Activated naive CD4-positive, alpha-beta T cell treated with anti-CD3 and anti-CD28 coated beads, Interleukin-2, amount 50 U/mL, for 72 hours (primary cell): ENCODE data around the gene SLC8B1. TPM values are rescaled to one million over a fixed set of nuclear protein-coding genes. Genes with fewer than 3 reads are reported as not detected.

Source experiments
- ATAC-seq, 2 donors: fragments of 150-1000 bp; cut with Tn5 transposase; 2 replicates each; pipeline ENCODE4 v1.10.0; 2021; ENCODE audit warnings: mild to moderate bottlenecking in 2 of 2, moderate library complexity in 2 of 2
- DNase-seq, 2 donors: peaks; one replicate each; pipeline ENCODE4 v3.0.0; 2021 to 2022; ENCODE audit warnings: low spot score in 2 of 2
- H3K27ac Mint-ChIP-seq, 2 donors: one replicate each; pipeline ENCODE4 v1.8.0; 2022; ENCODE audit warnings: mild to moderate bottlenecking in 2 of 2, mixed read lengths in 2 of 2
- H3K36me3 Mint-ChIP-seq, 2 donors: one replicate each; pipeline ENCODE4 v1.8.0; 2022; ENCODE audit warnings: mixed read lengths in 2 of 2
- H3K9me3 Mint-ChIP-seq, 2 donors: one replicate each; pipeline ENCODE4 v1.8.0; 2022; ENCODE audit warnings: mixed read lengths in 2 of 2
- total RNA-seq, 2 donors: library from RNA; stranded (reverse); gene quantifications; one replicate each; pipeline ENCODE4 v1.2.3, GENCODE V29; 2022

The SLC8B1 gene
- total RNA-seq, 2 donors from 2014 or later, result 24.2 to 28.5 TPM

- Mint-ChIP-seq H3K9me3 (no peaks in the 10 kb centered on the region), H3K27ac (peak overlapping the region in 1 of 2 donors; percentile 37), H3K36me3 (peaks cover 13 to 32% of the 10 kb centered on the region in 2 donors)
- ATAC-seq, result no peak
- DNase-seq, result no peak
Measured at GRCh38 chr12:113315358-113315757, 19.6 kb downstream of the SLC8B1 start.

GRCh38 chr12:113314121-113314529, 20.8 kb downstream of the SLC8B1 start:
- Mint-ChIP-seq H3K36me3 (peaks cover 13 to 32% of the 10 kb centered on the region in 2 donors), H3K27ac (peak overlapping the region; percentile 10 to 64), H3K9me3 (no peaks in the 10 kb centered on the region)
- ATAC-seq (no peak), DNase-seq (no peak)

GRCh38 chr12:113310489-113310888, 24.4 kb downstream of the SLC8B1 start:
- H3K9me3 Mint-ChIP-seq, result no peaks in the 10 kb centered on the region
- DNase-seq (no peak), ATAC-seq (no peak)
- peaks cover 0 to 18% of the 10 kb centered on the region in 2 donors for H3K36me3 Mint-ChIP-seq
- H3K27ac Mint-ChIP-seq, result peak overlapping the region in 1 of 2 donors; percentile 14

DNA sequence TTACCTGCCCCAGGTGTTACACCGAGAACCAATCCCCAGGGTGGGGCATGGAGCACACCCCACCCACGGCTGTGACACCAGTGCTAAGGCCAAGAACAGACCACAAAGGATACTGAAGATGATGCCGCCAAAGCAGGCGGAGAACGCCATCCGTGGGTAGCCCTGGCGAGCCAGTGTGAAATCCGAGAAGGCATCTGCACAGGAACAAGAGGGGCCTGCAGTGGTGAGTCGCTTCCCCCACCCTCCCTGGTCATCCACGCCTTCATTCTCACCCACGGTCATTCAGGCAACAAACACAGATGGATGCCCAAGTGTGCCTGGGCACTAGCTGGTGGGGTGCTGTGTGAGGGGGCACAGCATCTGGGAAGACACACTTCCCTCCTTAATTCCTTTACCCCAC, 28.5 kb downstream of the SLC8B1 start:
- peaks cover 0 to 17% of the 10 kb centered on the region in 2 donors for H3K36me3 Mint-ChIP-seq
- DNase-seq (no peak), ATAC-seq (no peak)
- H3K9me3 Mint-ChIP-seq, result no peaks in the 10 kb centered on the region
- no peak overlapping the region for H3K27ac Mint-ChIP-seq

DNA sequence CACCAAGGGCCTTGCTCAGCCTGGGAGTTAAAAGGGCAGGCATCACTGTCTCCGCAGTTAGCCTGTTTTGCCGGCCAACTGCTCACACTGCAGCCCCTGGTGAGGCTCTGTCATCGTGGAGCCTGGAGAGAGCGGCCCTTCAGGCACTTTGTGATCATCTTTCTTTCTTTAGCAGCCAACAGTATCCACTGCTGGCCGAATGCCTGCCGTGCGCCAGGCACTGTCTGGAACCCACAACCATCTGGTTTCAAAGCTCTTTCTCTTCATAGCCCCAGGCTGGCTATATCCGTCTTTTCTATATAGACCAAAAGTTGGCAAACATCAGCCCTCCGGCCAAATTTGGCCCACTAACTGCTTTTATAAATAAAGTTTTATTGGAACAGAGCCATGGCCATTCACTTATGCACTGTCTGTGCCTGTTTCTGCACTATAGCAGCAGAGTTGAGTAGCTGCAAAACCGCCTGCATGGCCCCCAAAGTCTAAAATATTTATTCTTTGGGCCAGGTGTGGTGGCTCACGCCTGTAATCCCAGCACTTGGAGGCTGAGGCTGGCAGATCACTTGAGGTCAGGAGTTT, 29.5 kb downstream of the SLC8B1 start:
- no peak for ATAC-seq
- H3K27ac Mint-ChIP-seq, result no peak overlapping the region
- DNase-seq, result no peak
- no peaks in the 10 kb centered on the region for H3K9me3 Mint-ChIP-seq
- peaks cover 0 to 11% of the 10 kb centered on the region in 2 donors for H3K36me3 Mint-ChIP-seq

- Mint-ChIP-seq H3K9me3 (no peaks in the 10 kb centered on the region), H3K36me3 (peaks cover 0 to 6% of the 10 kb centered on the region in 2 donors), H3K27ac (peak overlapping the region; percentile 78 to 85)
- no peak for DNase-seq
- no peak for ATAC-seq
Measured at GRCh38 chr12:113302886-113303640, 31.8 kb downstream of the SLC8B1 start.

DNA sequence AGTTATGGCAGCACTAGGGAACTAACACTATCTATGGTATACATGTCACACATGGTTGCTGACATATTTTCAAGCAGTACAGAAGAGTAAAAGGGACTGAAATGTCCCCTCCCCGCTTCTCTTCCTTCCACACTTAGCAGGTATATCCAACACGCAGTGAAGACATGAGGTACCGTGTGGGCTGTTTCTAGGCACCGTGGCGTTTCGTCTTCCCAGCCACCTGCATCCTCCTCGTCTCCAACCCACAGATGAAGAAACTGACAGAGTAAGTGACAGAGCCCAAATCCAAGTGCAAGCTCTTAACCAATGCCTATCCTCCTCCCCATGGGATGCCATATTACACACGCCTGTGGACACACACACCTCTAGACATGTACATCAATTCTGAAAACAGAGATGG, 32.4 kb downstream of the SLC8B1 start:
- ATAC-seq, result no peak
- H3K27ac Mint-ChIP-seq, result peak overlapping the region; percentile 51 to 85
- H3K9me3 Mint-ChIP-seq, result no peaks in the 10 kb centered on the region
- H3K36me3 Mint-ChIP-seq, result peaks cover 0 to 6% of the 10 kb centered on the region in 2 donors
- DNase-seq, result no peak

- ATAC-seq (no peak), DNase-seq (no peak)
- H3K9me3 Mint-ChIP-seq, result no peaks in the 10 kb centered on the region
- H3K36me3 Mint-ChIP-seq, result peaks cover 0 to 6% of the 10 kb centered on the region in 2 donors
- H3K27ac Mint-ChIP-seq, result peak overlapping the region in 1 of 2 donors; percentile 75
Measured at GRCh38 chr12:113301811-113302210, 33.1 kb downstream of the SLC8B1 start.

DNA sequence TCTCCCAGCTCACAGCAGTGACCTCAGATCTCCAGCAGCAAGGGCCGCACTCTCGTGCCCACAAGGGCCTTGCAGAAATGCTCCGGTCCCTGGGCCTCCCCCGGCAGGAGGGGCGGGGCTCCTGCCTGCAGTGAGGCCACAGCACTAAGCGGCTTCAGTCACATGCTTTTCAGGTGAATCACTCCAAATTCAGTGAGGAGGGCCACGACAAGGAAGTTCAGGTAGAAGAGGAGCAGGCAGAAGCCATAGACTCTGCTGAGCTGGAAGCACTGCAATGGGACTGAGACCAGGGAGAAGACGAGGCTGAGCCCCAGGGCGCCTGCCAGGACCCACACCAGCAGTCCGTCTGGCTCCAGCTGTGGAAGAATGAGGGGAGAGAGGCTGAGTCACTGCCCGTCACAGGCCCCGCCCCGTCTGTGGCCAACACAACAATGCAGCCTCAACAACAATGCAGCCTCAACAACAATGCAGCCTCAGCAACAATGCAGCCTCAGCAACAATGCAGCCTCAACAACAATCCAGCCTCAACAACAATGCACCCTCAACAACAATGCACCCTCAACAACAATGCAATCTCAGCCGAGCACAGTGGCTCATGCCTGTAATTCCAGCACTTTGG, 35.2 kb downstream of the SLC8B1 start:
- ATAC-seq (peak in 1 of 2 donors; percentile 16), DNase-seq (no peak)
- H3K9me3 Mint-ChIP-seq, result no peaks in the 10 kb centered on the region
- peaks cover 0 to 6% of the 10 kb centered on the region in 2 donors for H3K36me3 Mint-ChIP-seq
- peak overlapping the region; percentile 66 to 81 for H3K27ac Mint-ChIP-seq

- H3K27ac Mint-ChIP-seq, result peak overlapping the region; percentile 75 to 81
- H3K9me3 Mint-ChIP-seq, result no peaks in the 10 kb centered on the region
- peaks cover 0 to 6% of the 10 kb centered on the region in 2 donors for H3K36me3 Mint-ChIP-seq
- DNase-seq (no peak), ATAC-seq (no peak)
Measured at GRCh38 chr12:113298861-113299545, 35.9 kb downstream of the SLC8B1 start.

- Mint-ChIP-seq H3K36me3 (peaks cover 0 to 6% of the 10 kb centered on the region in 2 donors), H3K27ac (peak overlapping the region; percentile 75 to 81), H3K9me3 (no peaks in the 10 kb centered on the region)
- ATAC-seq (no peak), DNase-seq (no peak)
Measured at GRCh38 chr12:113298472-113298817, 36.5 kb downstream of the SLC8B1 start.

DNA sequence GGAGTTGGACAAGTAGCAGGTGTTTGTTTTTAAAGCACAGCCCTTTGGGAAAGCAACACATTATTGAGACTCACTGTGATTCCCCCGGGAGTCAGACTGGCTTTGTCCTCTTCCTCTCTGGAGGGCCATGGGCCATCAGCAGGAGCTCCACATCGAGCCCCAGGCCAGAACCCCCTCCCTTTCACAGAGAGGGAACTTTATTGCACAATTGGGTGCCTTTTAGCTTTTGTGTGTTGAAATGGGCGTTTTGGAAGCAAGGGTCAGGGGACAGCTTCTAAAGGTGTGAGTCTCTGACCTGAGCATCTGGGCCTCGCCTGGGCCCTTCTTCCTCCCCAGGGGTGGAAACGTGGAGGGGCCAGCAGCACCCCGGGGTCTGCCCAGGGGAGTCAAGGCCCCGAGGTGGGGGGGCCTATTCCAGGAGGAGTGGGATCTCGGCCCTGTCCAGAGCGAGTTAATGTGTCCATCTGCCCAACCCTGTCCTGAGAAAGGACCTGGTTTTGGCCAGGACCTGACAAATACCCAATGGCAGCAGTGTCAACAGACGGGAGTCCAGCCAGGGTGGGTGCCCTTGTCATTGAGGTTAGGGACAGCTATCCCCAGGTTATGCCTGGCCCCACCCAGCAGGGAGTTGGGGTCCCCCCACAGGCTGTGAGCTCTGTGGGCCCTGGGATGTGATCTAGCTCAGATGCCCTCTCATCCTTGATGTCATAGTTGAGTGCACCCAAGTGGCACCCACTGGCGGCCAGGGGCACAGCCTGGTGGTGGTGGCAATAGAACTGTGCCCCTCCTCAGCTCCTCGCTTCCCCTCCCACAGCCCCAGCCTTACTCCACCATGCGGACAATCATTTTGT, 37.1 kb downstream of the SLC8B1 start:
- Mint-ChIP-seq H3K36me3 (peaks cover 0 to 6% of the 10 kb centered on the region in 2 donors), H3K27ac (peak overlapping the region in 1 of 2 donors; percentile 81), H3K9me3 (no peaks in the 10 kb centered on the region)
- DNase-seq (no peak), ATAC-seq (no peak)

- ATAC-seq (no peak), DNase-seq (no peak)
- Mint-ChIP-seq H3K27ac (no peak overlapping the region), H3K9me3 (no peaks in the 10 kb centered on the region), H3K36me3 (peaks cover 0 to 6% of the 10 kb centered on the region in 2 donors)
Measured at GRCh38 chr12:113297214-113297587, 37.7 kb downstream of the SLC8B1 start.

GRCh38 chr12:113296557-113297213, 38.2 kb downstream of the SLC8B1 start:
- no peaks in the 10 kb centered on the region for H3K9me3 Mint-ChIP-seq
- no peak for ATAC-seq
- no peak for DNase-seq
- H3K27ac Mint-ChIP-seq, result peak overlapping the region; percentile 22 to 70
- H3K36me3 Mint-ChIP-seq, result peaks cover 0 to 3% of the 10 kb centered on the region in 2 donors

DNA sequence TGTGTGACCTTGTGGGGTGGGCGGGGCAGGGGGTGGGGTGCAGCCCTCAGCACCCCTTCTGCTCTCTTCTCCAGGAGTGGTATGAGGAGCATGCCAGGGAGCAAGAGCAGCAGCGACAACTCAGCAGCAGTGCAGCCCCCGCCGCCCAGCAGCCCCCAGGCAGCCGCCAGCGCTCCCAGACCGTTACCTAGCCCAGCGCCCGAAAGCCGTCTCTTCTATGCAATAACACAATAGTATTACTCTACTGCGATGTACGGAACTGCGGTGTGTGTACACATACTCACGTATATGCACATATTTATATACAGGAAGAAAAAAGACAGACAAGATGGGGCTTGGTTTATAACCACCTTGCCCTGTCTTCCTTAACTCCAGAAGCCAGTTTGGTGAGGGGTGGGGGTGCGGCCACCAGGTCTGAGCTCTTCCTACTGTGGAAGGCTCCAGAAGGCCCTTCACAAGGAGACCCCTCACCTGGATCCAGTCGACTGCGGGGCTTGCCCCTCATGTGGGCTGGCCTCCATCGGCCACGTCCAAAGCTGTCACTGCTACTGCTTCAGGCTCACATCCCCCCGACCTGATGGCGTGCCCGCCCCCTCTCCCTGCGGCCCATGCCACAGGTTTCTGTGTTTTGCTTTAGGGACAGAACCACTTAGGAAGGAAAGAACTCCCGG, 38.9 kb downstream of the SLC8B1 start:
- H3K27ac Mint-ChIP-seq, result peak overlapping the region; percentile 22 to 70
- H3K9me3 Mint-ChIP-seq, result no peaks in the 10 kb centered on the region
- DNase-seq, result no peak
- H3K36me3 Mint-ChIP-seq, result peaks cover 0 to 4% of the 10 kb centered on the region in 2 donors
- no peak for ATAC-seq
